Measurements from ENCODE around the gene STAM.

GRCh38 chr10:17626656-17627055 is 17.3 kb upstream of the STAM start:
- no peak for TF ChIP-seq FOXP2 (optimal IDR thresholded peaks at IDR 0.05; ENCODE audit: borderline replicate concordance, extremely low read depth, extremely low read length, insufficient read depth)
- TF ChIP-seq SIN3A (IDR thresholded peaks at IDR 0.05; ENCODE audit: borderline replicate concordance, insufficient read depth, low read length): no peak
- TF ChIP-seq POLR2AphosphoS5 (IDR thresholded peaks at IDR 0.05; ENCODE audit: low read depth, low read length): no peak
- no peak for TF ChIP-seq REST (IDR thresholded peaks at IDR 0.05; ENCODE audit: insufficient read depth in 1 of 2, low read depth in 2 of 2, low read length in 2 of 2)
- no peak for TF ChIP-seq TAF1 (IDR thresholded peaks at IDR 0.05; ENCODE audit: borderline replicate concordance, insufficient read depth, low read length)

Measured in PFSK-1 (cell line).